COLO668 (cell line): Measurements from ENCODE around the gene GFRA1.

ENCODE experiments used
- DNase-seq: peaks from one replicate; lab custom pipeline; 2025; ENCODE audit not compliant: unreplicated experiment; lab: John Stamatoyannopoulos, UW

The GFRA1 gene

DNA sequence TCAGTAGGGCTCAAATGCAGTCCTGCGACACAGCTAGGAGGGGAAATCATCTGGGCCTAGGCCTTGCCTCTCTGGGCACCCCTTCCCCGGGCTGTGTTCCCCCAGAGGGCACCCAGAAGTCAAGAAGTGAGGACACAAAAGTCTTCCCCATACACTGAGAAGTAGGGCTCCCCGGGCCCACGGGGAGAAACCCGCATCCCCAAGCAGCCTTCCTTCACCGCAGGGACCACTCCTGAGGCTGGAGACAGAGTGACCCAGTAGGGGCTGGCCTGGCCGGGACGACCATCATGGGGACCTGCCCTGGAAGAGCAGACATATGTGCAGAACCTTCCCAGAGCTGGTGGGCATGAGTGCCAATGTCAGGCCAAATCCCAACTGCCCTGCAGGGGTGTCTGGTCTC lies 163.5 kb downstream of the GFRA1 start:
- DNase-seq = no peak

GRCh38 chr10:116108095-116108494 lies 164.9 kb downstream of the GFRA1 start:
- DNase-seq = no peak

DNA sequence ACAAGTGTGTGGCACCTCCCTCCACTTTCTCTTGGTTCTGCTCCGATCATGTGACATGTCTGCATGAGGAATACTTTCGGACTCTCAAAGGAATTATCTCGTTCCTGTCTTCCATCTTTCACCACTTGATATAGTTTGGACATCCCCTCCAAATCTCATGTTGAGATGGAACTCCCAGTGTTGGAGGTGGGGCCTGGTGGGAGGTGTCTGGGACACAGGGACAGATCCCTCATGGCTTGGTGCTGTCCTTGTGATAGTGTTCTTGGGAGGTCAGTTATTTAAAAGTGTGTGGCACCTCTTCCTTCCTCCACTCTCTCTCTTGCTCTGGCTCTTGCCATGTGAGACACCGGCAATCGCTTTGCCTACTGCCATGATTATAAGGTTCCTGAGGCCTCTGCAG lies 166.4 kb downstream of the GFRA1 start:
- DNase-seq = no peak

DNA sequence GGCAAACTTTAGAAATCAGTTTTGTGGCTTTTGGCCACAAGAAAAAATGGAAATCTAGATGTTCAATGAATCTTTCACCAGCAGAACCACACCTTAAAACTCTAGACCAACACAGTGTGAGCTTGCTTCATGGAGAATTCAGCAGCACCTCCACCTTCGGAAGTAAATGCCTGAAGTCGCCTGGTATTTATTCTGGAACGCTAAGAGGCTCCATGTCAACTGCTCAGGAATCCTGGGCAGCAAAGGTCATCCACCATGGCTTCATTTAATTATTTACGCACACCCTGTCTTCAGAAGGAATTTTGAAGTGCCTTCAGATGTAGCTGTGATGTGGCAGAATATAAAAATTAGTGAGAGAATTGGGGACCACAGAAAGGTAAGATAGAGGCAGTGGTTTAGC lies 167.7 kb downstream of the GFRA1 start:
- no peak for DNase-seq

DNA sequence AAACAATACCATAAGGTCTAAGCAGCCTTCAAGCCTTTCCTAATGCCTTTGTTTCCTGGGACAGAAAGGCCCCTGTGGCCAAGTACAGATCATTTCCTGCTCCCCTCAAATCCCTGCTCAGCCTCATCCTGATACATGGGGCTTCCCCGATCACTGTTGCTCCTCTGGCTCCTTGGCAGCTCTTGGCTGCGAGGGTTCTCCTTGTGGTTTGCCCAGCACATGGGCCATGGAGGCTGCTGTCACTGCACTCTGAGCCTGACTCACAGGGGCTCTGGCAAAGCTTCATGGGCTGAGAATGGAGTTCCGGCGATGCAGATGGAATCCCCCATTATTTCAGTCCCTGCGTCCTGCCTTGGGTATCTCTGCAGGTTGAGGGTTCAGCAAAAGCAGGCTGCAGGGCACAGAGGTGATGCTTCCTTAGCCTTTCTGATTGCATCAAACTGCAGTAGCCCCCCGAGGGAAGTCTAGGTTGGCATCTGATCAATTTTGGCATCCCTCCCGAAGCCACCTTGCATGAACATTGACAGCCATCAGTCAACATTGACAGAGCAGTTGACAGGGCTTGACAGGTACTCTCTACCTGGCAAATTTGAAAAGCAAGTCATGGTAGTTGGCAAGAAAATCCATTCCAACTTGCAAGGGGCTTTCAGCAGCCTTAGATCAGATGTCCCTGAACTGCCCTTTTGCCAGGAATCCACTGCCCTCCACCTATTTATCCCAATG lies 168.6 kb downstream of the GFRA1 start:
- no peak for DNase-seq

DNA sequence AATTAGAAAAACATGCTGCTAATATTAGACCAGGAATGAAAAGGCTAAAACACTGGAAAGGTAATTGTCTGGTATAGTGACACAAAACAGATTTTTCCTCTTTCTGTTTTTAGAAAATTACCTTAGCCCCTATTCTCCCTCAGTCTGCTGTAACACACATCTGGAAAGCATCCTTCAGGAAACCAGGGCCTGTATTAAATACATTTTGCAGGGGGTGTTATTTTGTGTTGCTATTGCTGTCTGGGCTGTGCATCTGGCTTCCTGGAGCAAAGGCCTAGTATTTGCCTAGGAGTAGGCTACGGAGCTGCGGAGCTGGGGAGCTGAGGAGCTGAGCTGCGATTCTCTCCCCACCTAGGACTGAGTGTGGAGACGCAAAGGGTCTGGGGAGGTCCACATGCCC lies 169.3 kb downstream of the GFRA1 start:
- DNase-seq = no peak

DNA sequence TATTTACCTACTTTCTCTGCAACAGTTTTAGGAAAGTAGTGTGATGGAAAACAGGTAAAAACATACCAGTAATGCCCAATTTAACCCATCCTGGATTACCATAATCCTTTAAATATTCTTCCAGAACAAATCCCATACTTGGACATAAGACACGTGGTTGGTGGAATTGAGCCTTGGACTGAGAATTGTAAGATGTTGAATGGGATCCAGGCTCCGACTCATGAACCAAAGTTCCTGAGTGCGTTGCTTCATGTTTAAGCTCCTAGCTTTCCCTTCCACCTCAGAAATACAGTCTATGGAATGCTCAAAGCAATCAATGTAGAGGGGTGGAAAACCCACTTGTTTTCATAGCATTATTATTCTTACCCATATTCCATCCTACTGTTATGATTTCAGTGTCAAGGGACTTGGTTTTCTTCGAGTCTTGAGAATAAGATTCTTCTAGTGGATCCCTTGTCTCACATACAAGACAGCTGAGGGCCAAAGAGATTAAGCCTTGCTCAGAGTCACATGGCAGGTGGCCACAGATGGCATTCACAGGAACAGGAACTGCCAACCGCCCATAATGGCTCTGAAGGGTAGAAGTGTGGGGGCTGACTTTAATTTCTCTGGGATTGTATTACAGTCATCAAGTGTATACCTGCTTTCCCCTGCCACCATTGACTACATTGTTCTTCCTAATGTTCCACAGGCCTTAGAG lies 171.2 kb downstream of the GFRA1 start:
- DNase-seq = no peak

GRCh38 chr10:116100984-116101383 lies 172.0 kb downstream of the GFRA1 start:
- DNase-seq = no peak

DNA sequence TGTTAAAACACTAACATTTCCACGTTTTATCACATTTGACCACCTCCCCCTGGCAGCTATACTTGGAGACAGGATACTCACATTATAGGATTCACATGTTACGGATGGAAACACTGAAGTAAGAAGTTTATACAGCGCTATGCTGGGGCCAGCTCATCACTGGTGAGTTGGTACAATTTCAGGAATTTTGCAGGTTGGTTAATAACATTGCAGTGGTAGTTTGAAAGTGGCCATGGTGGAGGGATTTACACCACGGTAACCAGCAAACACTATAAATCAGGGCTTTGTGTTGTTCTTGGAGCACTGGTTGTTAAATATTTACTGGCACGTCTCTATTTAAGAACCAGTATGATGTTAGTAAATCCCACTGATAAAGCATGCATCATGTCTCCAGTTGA lies 174.0 kb downstream of the GFRA1 start:
- DNase-seq = no peak

DNA sequence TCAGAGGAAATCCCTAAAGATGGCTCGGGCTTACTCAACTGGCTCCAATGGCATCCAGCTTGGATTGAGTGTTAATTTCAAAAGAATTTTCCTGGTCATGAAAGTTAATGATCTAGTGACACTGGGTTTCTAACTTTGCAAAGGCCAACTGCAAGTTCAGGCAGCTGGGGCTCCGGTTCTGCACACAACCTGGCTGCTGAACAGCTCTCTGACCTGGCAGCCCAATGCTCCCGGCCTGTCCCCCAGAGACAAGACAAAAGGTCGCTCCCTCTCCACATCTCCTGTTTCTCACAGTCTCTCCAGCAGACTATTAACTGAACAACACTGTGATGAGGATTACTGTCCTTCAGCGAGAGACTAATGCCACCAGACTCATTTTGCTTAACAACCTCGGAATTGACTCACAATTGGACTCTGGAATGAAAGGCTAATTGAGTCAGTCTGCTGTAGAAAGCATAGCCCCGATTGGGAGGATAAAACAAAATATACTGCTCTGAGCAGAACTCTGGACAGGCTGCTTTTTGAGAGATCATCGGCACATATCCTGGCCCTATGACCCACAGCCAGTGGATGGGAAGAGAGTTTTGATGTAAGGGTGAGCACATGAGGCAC lies 174.5 kb downstream of the GFRA1 start:
- no peak for DNase-seq

DNA sequence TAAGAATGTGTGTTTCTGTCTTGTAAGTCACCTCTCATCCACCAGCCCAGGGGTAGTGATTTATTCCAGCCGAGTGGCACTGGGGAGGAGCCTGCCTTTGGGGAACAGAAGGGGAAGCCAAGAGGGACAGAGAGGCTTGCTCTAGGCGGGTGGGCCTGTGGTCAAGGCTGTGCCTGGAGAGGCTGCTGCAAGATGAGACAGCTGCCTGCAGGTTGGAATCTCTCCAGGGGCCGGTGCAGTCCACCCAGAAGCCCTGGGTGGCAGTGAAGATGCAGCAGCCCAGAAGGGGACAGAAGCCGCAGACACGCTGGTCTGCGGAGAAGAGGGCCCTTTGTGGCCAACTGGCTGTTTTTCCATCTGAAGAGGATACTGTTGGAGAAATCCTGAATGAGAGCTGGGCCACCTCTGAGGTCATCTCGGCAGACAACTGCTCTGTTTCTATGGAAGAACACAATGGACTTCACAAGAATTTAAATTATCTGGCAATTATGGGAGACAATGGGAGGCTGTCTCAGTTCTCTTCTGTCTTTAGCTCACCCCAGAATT lies 175.7 kb downstream of the GFRA1 start:
- no peak for DNase-seq

DNA sequence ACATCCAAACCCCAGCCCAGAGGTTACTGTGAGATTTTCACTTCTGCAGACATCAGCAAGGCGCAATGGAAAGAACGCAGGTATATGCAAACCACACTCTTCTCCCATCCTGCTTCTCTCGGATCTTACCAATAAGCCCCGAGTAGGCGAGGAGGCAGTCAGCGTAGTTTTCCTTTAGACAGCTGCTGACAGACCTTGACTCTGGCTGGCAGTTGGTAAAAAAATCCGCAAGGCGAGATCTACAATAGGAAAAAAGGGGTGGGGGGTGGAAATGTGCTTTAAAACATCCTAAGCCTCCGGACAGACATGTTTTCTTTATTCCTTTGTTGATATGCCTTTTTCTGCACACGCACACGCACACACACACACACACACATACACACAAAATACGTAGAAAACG lies 176.5 kb downstream of the GFRA1 start:
- DNase-seq = no peak

DNA sequence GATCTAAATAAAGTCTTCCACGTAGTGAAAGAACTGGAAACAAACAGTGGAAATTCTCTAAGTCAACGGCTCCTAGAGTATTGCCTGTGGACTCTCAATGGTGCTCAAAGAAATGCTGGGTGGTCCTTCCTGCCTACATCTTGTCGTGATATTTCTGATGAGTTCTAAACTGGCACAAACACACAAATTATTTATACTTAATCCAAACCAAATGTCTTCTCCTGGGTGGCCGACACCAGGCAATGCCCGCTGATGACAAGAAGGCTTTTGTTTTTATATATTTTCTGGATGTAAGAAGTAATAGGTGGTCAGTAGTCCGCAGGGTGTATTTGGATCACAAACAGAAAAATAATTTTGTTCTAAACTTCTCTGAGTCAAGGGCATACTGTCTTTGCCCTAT lies 178.7 kb downstream of the GFRA1 start:
- DNase-seq = no peak

- no peak for DNase-seq
Measured at GRCh38 chr10:116093031-116093430, 180.0 kb downstream of the GFRA1 start.

DNA sequence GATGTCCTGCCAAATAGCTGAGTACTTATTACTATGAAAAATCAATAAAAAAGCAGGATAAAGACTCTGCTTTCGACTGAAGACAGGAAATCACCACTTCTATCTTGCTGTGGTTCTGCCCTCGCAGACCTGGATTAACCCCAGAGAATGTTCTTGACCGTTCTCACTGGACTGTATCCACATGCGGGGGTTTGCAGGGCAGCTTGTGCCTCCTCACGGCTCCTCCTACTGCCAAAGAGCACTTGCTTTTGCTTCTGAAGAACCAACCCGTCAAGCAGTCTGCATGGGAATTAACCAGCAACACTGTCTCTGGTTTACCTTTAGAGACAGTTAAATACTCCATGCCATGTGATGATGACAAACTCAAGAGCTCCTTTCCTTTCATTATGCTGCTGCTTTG lies 184.0 kb downstream of the GFRA1 start:
- DNase-seq = no peak

DNA sequence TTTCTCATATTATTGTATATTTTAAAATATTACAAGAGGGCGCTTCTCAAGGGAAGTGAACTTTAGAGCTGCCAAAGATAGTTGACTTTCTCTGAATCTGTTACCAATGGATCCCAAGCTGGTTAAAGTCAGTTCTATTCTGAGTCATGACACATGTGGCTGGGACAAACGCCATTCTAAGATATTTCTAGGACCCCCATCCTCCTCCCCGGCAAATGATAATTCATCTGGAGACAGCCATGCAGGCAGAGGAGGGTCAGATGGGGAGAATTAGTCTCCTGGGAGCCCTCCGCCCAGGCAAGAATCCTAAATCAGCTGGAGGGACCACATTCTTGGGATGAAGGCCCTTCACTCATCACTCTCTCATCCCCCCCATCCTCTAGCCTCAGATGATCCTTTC lies 187.7 kb downstream of the GFRA1 start:
- DNase-seq = no peak

- no peak for DNase-seq
Measured at GRCh38 chr10:116084161-116084560, 188.8 kb downstream of the GFRA1 start.

DNA sequence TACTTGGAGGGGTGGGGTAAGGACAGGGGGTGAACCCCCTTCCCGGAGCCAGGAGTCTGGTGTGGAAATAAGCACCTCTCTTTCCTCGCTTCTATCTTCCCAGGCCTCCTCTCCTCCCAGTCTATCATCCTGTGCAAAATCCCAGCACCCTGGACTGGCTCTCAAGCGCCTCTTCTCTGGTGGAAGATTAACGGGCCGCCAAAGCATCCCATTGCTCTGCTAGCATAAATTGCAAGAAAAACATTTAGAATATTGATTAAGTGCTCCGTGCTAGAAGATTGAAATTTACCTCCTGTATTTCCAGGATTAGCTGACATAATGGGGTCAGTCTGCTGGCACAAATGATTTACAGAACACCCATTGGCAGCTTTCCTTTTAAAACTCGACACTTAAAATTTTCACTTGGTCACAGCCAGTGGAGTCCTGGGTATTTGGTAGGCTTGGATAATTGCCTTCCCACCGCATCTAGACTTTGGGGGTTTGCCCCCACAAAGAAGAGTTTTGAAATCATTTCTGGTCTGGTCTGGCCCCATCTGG lies 189.7 kb downstream of the GFRA1 start:
- DNase-seq = no peak

DNA sequence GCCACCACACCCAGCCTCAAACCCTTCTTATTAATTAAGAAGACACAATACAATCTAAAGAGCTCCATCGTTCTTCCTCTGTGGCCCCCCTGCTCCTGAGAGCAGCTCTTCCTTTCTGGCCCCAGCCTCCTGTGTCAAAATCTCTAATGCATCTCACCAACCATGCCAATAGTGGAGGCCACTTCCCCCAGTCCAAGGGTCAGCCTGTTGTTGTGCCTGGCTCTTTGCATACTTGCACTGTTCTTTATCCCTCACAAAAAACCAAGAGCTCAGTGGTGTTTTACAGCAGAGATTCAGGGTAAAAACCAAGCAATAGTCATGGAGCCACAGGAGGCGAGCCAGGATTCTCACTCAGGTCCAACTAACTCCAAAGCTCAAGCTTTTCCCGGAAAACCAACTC lies 190.2 kb downstream of the GFRA1 start:
- no peak for DNase-seq

GRCh38 chr10:116082206-116082605 lies 190.8 kb downstream of the GFRA1 start:
- no peak for DNase-seq

DNA sequence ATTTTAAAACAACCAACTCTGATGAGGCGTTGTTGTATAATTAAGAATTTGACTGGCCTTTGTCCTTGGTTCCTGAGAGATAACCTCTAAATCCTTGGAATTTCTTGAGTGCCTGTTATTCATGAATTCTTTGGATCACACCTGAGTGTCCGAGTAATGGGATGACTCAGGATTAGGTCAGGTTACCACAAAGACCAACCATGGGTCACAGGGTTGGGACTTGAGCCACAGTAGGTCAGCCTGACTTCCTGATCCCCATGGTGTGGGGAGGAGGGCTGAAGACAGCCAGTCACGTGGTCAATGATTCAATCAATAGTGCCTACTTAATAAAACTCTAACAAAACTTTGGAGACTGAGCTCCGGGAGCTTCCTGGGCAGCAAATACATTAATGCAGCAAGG lies 192.5 kb downstream of the GFRA1 start:
- no peak for DNase-seq

- no peak for DNase-seq
Measured at GRCh38 chr10:116079355-116079754, 193.7 kb downstream of the GFRA1 start.
